Lower lobe of right lung (tissue), 2 donors: ENCODE measurements around the gene USP40. TPM values are rescaled to one million over a fixed set of nuclear protein-coding genes. Genes with fewer than 3 reads are reported as not detected.

Experiments used
- ATAC-seq, 2 donors: fragments of 200-7000 bp; cut with Tn5 transposase; one replicate each; pipeline ENCODE4 v1.9.1; 2020 to 2022; ENCODE audit warnings: mild to moderate bottlenecking in 2 of 2, moderate library complexity in 2 of 2
- DNase-seq: peaks from one replicate; pipeline ENCODE4 v3.0.0-alpha.2; 2020
- H3K27ac ChIP-seq: fragments of 200-600 bp; one replicate; pipeline ENCODE4 v1.8.0; 2022
- H3K27me3 ChIP-seq: fragments of 200-600 bp; one replicate; pipeline ENCODE4 v1.8.0; 2022; ENCODE audit warnings: low read depth
- H3K36me3 ChIP-seq: fragments of 200-600 bp; one replicate; pipeline ENCODE4 v1.8.0; 2022; ENCODE audit warnings: mild to moderate bottlenecking
- H3K4me1 ChIP-seq: fragments of 200-600 bp; one replicate; pipeline ENCODE4 v1.8.0; 2022
- H3K4me3 ChIP-seq: fragments of 200-600 bp; one replicate; pipeline ENCODE4 v1.8.0; 2022; ENCODE audit warnings: mild to moderate bottlenecking
- H3K9me3 ChIP-seq: fragments of 200-600 bp; one replicate; pipeline ENCODE4 v1.8.0; 2022
- intact Hi-C: fragments of 100-400 bp; cut with DNase I; formaldehyde crosslinking; loops from one replicate; pipeline ENCODE4 v1.11.0; 2022
- total RNA-seq: library from RNA; stranded (reverse); fragmentation: NEBNext Ultra II Directional; extraction: Animal tissue kit (Norgen Biotek cat#: 25700); gene quantifications from one replicate; pipeline ENCODE4 v1.2.1, GENCODE V29; 2021
- TF ChIP-seq, protein P1 (sequence below): fragments of 200-600 bp; IDR thresholded peaks from one replicate; pipeline ENCODE4 v1.8.0; 2022; ENCODE audit warnings: antibody characterized with exemption, mild to moderate bottlenecking
- donor health status: DM: no; HTN: yes; CAD: no; lungs with severe emphysema.

USP40 gene
- total RNA-seq, 1 donor from 2014 or later = 45.4 TPM

GRCh38 chr2:233435436-233436190 is 131.0 kb downstream of the USP40 start:
- no peak overlapping the region for H3K4me3 ChIP-seq
- no peak overlapping the region for H3K27ac ChIP-seq
- H3K36me3 ChIP-seq = peaks cover 63% of the 10 kb centered on the region
- DNase-seq (no peak), ATAC-seq (no peak)
- H3K9me3 ChIP-seq = no peaks in the 10 kb centered on the region
- no peaks in the 10 kb centered on the region for H3K27me3 ChIP-seq
- no peaks in the 10 kb centered on the region for H3K4me1 ChIP-seq
- TF ChIP-seq, protein P1, sequence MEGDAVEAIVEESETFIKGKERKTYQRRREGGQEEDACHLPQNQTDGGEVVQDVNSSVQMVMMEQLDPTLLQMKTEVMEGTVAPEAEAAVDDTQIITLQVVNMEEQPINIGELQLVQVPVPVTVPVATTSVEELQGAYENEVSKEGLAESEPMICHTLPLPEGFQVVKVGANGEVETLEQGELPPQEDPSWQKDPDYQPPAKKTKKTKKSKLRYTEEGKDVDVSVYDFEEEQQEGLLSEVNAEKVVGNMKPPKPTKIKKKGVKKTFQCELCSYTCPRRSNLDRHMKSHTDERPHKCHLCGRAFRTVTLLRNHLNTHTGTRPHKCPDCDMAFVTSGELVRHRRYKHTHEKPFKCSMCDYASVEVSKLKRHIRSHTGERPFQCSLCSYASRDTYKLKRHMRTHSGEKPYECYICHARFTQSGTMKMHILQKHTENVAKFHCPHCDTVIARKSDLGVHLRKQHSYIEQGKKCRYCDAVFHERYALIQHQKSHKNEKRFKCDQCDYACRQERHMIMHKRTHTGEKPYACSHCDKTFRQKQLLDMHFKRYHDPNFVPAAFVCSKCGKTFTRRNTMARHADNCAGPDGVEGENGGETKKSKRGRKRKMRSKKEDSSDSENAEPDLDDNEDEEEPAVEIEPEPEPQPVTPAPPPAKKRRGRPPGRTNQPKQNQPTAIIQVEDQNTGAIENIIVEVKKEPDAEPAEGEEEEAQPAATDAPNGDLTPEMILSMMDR = no peak
- intact Hi-C loops = no loop called here

DNA sequence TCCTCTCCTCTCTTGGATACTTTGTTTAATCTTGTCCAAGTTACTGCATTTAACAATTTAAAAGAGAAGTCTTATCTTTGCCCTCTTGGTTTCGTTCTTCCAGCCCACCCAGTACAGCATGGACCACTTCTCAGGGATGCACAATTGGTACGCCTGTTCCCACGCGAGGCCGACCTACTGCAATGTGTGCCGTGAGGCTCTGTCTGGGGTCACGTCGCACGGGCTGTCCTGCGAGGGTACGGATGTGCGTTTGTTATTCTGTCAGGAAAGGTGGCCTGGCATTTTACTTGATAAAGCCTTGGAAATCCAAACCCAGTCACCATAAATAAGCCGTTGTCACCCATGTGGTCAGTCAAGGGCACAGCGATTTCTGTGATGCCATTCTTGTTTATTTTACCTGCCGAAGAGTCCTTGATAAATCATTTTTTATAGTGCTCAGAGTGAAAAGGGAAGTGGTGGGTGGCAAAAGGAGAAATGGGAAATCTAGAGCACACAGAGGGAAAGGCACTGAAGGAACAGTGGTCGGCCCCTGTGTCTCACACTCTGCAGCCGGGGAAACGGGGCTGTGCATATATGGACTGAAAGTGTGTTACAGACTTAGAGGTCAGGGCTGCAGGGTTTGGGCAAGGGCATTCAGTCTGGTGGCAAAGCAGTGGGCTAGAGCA is 131.8 kb downstream of the USP40 start:
- TF ChIP-seq, protein P1 = no peak
- H3K36me3 ChIP-seq = peaks cover 55% of the 10 kb centered on the region
- H3K4me3 ChIP-seq = no peak overlapping the region
- intact Hi-C loops = no loop called here
- H3K4me1 ChIP-seq = no peaks in the 10 kb centered on the region
- no peak overlapping the region for H3K27ac ChIP-seq
- peak in 1 of 2 donors; percentile 35 for ATAC-seq
- no peaks in the 10 kb centered on the region for H3K27me3 ChIP-seq
- H3K9me3 ChIP-seq = no peaks in the 10 kb centered on the region
- no peak for DNase-seq

DNA sequence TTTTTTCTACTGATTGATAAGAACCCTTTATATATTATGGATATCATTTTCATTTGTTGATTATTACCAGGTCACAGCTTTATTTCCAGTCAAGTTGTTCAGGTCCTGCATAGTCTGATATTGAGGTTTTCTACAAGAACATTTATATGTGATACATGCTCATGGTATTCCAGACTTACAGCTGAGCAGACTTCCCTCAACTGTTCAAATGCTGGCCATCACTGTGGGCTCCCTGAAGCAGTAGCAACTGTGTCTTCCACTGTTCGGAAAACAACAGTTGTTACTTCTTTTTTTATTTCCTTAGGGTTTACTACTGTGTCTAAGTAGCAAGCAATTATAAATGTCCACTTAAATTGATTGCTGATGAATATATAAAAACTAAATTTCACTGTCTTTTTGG is 132.8 kb downstream of the USP40 start:
- ATAC-seq (no peak), DNase-seq (no peak)
- Histone ChIP-seq H3K4me3 (no peak overlapping the region), H3K36me3 (peaks cover 45% of the 10 kb centered on the region), H3K27me3 (no peaks in the 10 kb centered on the region), H3K27ac (no peak overlapping the region), H3K9me3 (no peaks in the 10 kb centered on the region), H3K4me1 (no peaks in the 10 kb centered on the region)
- TF ChIP-seq, protein P1 = no peak
- intact Hi-C loops = no loop called here

GRCh38 chr2:233433029-233433428 is 133.6 kb downstream of the USP40 start:
- ATAC-seq = no peak
- Histone ChIP-seq H3K4me3 (no peak overlapping the region), H3K27me3 (no peaks in the 10 kb centered on the region), H3K4me1 (no peaks in the 10 kb centered on the region), H3K9me3 (no peaks in the 10 kb centered on the region), H3K27ac (no peak overlapping the region), H3K36me3 (peaks cover 37% of the 10 kb centered on the region)
- DNase-seq = no peak
- TF ChIP-seq, protein P1 = no peak
- intact Hi-C loops = no loop called here

DNA sequence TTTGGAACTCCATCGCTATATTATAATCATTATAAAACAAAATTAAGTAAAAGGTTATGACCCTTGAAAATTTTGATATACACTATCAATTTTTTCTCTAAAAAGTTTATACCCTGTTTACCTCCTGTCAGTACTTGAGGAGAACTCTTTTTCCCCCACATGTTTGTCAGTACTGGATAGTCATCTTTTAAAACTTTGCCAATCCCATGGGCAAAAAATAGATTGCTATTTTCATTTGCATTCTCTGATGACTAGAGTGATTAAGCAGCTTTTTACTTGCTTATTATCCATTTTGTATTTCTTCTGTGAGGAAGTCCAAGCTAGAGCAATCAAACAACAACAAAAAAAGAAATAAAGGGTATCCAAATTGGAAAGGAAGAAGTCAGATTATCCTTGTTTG is 135.9 kb downstream of the USP40 start:
- intact Hi-C loops = no loop called here
- Histone ChIP-seq H3K9me3 (no peaks in the 10 kb centered on the region), H3K4me3 (no peak overlapping the region), H3K27me3 (no peaks in the 10 kb centered on the region), H3K4me1 (no peaks in the 10 kb centered on the region), H3K36me3 (peaks cover 13% of the 10 kb centered on the region), H3K27ac (no peak overlapping the region)
- TF ChIP-seq, protein P1 = no peak
- ATAC-seq = no peak
- DNase-seq = no peak
